GM23338 (cell line): ENCODE measurements around the gene DPH7. TPM values are rescaled to one million over a fixed set of nuclear protein-coding genes. Genes with fewer than 3 reads are reported as not detected.
"Not testable (repeated sequence)": the region's sequence is repeated elsewhere in the genome, so short reads cannot be mapped to it uniquely, and the experiment has no call there.

Experiments used
- ATAC-seq: fragments of 200-7000 bp; cut with Tn5 transposase; 3 replicates; pipeline ENCODE4 v1.9.1; 2020
- DNase-seq: peaks from one replicate; pipeline ENCODE4 v3.0.0-alpha.2; 2015; ENCODE audit warnings: low spot score
- H2AFZ ChIP-seq: fragments of 200-600 bp; sonication (generic); 2 replicates; pipeline ENCODE4 v1.8.0; 2016; ENCODE audit warnings: antibody characterized with exemption, mild to moderate bottlenecking, moderate library complexity
- H3F3A ChIP-seq: fragments of 200-600 bp; sonication (generic); replicated peaks from 2 replicates; pipeline ENCODE4 v1.8.0; 2017; ENCODE audit warnings: antibody characterized with exemption, mixed run types, low read depth
- H3K27ac ChIP-seq: fragments of 200-600 bp; sonication (generic); 2 replicates; pipeline ENCODE4 v1.6.1; 2016; ENCODE audit warnings: low read depth
- H3K27me3 ChIP-seq: fragments of 200-600 bp; sonication (generic); 2 replicates; pipeline ENCODE4 v1.8.0; 2016; ENCODE audit warnings: mild to moderate bottlenecking, mixed run types, moderate library complexity; ENCODE audit not compliant: insufficient read depth
- H3K36me3 ChIP-seq: fragments of 200-600 bp; sonication (generic); 2 replicates; pipeline ENCODE4 v1.8.0; 2016; ENCODE audit warnings: mild to moderate bottlenecking; ENCODE audit not compliant: insufficient read depth
- H3K4me1 ChIP-seq: fragments of 200-600 bp; sonication (generic); 2 replicates; pipeline ENCODE4 v1.8.0; 2016; ENCODE audit warnings: mild to moderate bottlenecking, moderate library complexity; ENCODE audit not compliant: insufficient read depth
- H3K4me2 ChIP-seq: fragments of 200-600 bp; sonication (generic); 2 replicates; pipeline ENCODE4 v1.7.1; 2017; ENCODE audit warnings: mixed run types
- H3K4me3 ChIP-seq: fragments of 200-600 bp; sonication (generic); 2 replicates; pipeline ENCODE4 v1.6.1; 2016; ENCODE audit warnings: mixed run types
- H3K79me2 ChIP-seq: fragments of 200-600 bp; sonication (generic); replicated peaks from 2 replicates; pipeline ENCODE4 v1.8.0; 2017; ENCODE audit warnings: mild to moderate bottlenecking; ENCODE audit not compliant: insufficient read depth
- H3K9me2 ChIP-seq: fragments of 200-600 bp; sonication (generic); 2 replicates; pipeline ENCODE4 v1.8.0; 2017; ENCODE audit not compliant: insufficient read depth
- H4K20me1 ChIP-seq: fragments of 200-600 bp; sonication (generic); replicated peaks from 2 replicates; pipeline ENCODE4 v1.8.0; 2017; ENCODE audit warnings: mild to moderate bottlenecking; ENCODE audit not compliant: insufficient read depth
- H3K27ac Mint-ChIP-seq: 2 replicates; pipeline ENCODE4 v1.8.0; 2020; ENCODE audit warnings: inconsistent platforms, mild to moderate bottlenecking, moderate library complexity, mixed read lengths
- H3K27me3 Mint-ChIP-seq: 3 replicates; pipeline ENCODE4 v1.8.0; 2022; ENCODE audit warnings: low read depth, mild to moderate bottlenecking, moderate library complexity, mixed read lengths, inconsistent platforms; ENCODE audit not compliant: insufficient read depth, poor library complexity
- H3K36me3 Mint-ChIP-seq: 3 replicates; pipeline ENCODE4 v1.8.0; 2021; ENCODE audit warnings: low read depth, mild to moderate bottlenecking, inconsistent platforms, moderate library complexity, mixed read lengths
- H3K4me1 Mint-ChIP-seq: 3 replicates; pipeline ENCODE4 v1.8.0; 2020; ENCODE audit warnings: mild to moderate bottlenecking, inconsistent platforms, mixed read lengths
- H3K4me3 Mint-ChIP-seq: 3 replicates; pipeline ENCODE4 v1.8.0; 2021; ENCODE audit warnings: moderate library complexity, mild to moderate bottlenecking, inconsistent platforms, mixed read lengths
- H3K9me3 Mint-ChIP-seq: 3 replicates; pipeline ENCODE4 v1.8.0; 2020; ENCODE audit warnings: moderate library complexity, mild to moderate bottlenecking, inconsistent platforms, mixed read lengths
- CREB1 ChIP-seq: fragments of 250-450 bp; sonication (Bioruptor Pico); IDR thresholded peaks from 2 replicates; pipeline ENCODE4 v1.5.0; 2020; ENCODE audit warnings: low read depth, mild to moderate bottlenecking, moderate library complexity
- ETS1 ChIP-seq: IDR thresholded peaks from 2 replicates; pipeline ENCODE4 v1.6.1; 2016; ENCODE audit warnings: antibody characterized with exemption
- EZH2 ChIP-seq: fragments of 200-600 bp; sonication (generic); IDR thresholded peaks from one replicate; pipeline ENCODE4 v1.8.0; 2017; ENCODE audit warnings: antibody characterized with exemption, mild to moderate bottlenecking, low read depth; ENCODE audit not compliant: unreplicated experiment
- EZH2phosphoT487 ChIP-seq: fragments of 200-600 bp; sonication (generic); IDR thresholded peaks from one replicate; pipeline ENCODE4 v1.8.1; 2018; ENCODE audit warnings: antibody characterized with exemption; ENCODE audit not compliant: unreplicated experiment
- NANOG ChIP-seq: IDR thresholded peaks from 2 replicates; pipeline ENCODE4 v1.6.1; 2016; ENCODE audit warnings: antibody characterized with exemption, borderline replicate concordance
- polyA plus RNA-seq: library from polyadenylated mRNA; unstranded; fragments of >200 nt; fragmentation: Nextera tagmentation; extraction: Ambion mirVana; gene quantifications from 2 replicates; pipeline ENCODE4 v1.2.1, GENCODE V29; 2016
- total RNA-seq: library from RNA; depleted of rRNA; stranded (reverse); fragments of >200 nt; shearing (Covaris generic); gene quantifications from 2 replicates; pipeline ENCODE4 v1.2.3, GENCODE V29; 2014
- TF ChIP-seq, protein P1 (sequence below), 2 experiments: fragments of 200-600 bp in 1 of 2; sonication (generic) in 1 of 2; conservative IDR thresholded peaks; 2 replicates each; pipeline versions ENCODE4 v1.5.1 to v1.6.1; 2016 to 2017; ENCODE audit warnings: antibody characterized with exemption in 2 of 2, low read depth in 2 of 2, mild to moderate bottlenecking in 2 of 2, moderate library complexity in 1 of 2
- TF ChIP-seq, protein P2 (sequence below): IDR thresholded peaks from one replicate; pipeline ENCODE4 v1.6.1; 2018; ENCODE audit warnings: antibody characterized with exemption; ENCODE audit not compliant: unreplicated experiment

The DPH7 gene
- total and polyA plus RNA-seq, 2 experiments from 2014 or later: 44.5 to 68.8 TPM

- TF ChIP-seq NANOG (no peak), CREB1 (CRISPR knock-in tag) (no peak), ETS1 (no peak), EZH2phosphoT487 (no peak)
- H3K4me1 ChIP-seq: peaks cover 7% of the 10 kb centered on the region
- Mint-ChIP-seq H3K9me3 (no peaks in the 10 kb centered on the region; the same call in 2 of the 3 replicates), H3K4me1 (peaks cover 25% of the 10 kb centered on the region), H3K4me3 (no peak overlapping the region), H3K27ac (no peak overlapping the region; the same call in 1 of the 2 replicates), H3K27me3 (peaks cover 7% of the 10 kb centered on the region), H3K36me3 (peaks cover 24% of the 10 kb centered on the region)
- DNase-seq (no peak), ATAC-seq (no peak)
- peaks cover 32% of the 10 kb centered on the region for H4K20me1 ChIP-seq
- no peak overlapping the region for H3K4me3 ChIP-seq
- 0 out of 2 replicates have a peak overlapping the region, but pooled peaks have one; percentile 29 for H3K27ac ChIP-seq
- H3K36me3 ChIP-seq: no peaks in the 10 kb centered on the region
- no peak overlapping the region for H3K4me2 ChIP-seq
- H3F3A ChIP-seq: peaks cover 12% of the 10 kb centered on the region; the same call in 1 of the 2 replicates
- no peak overlapping the region for H2AFZ ChIP-seq
- no peaks in the 10 kb centered on the region for H3K9me2 ChIP-seq
- peaks cover 100% of the 10 kb centered on the region for H3K79me2 ChIP-seq
- no peaks in the 10 kb centered on the region for H3K27me3 ChIP-seq
These were observed 47.7 kb upstream of the DPH7 start for GRCh38 chr9:137626464-137626863.

- H3K4me2 ChIP-seq, ATAC-seq, H3K4me3 ChIP-seq, H3K36me3 ChIP-seq, DNase-seq, H3K27me3 ChIP-seq, H3K27ac Mint-ChIP-seq, H3K9me3 Mint-ChIP-seq, H3K4me3 Mint-ChIP-seq, H3K9me2 ChIP-seq, H2AFZ ChIP-seq: not testable (repeated sequence)
- Mint-ChIP-seq H3K4me1 (peaks cover 38% of the 10 kb centered on the region), H3K36me3 (peaks cover 49% of the 10 kb centered on the region), H3K27me3 (peaks cover 15% of the 10 kb centered on the region)
- Histone ChIP-seq H3K79me2 (peaks cover 87% of the 10 kb centered on the region), H3K4me1 (peaks cover 22% of the 10 kb centered on the region), H3F3A (peaks cover 34% of the 10 kb centered on the region), H3K27ac (peak overlapping the region; percentile 32; the same call in 1 of the 2 replicates), H4K20me1 (peaks cover 37% of the 10 kb centered on the region)
These were observed 43.5 kb upstream of the DPH7 start for GRCh38 chr9:137622211-137622610.

- peak overlapping the region; percentile 96; the same call in 1 of the 2 replicates for H3K4me2 ChIP-seq
- no peaks in the 10 kb centered on the region for H3K27me3 ChIP-seq
- H3K27ac ChIP-seq: 0 out of 2 replicates have a peak overlapping the region, but pooled peaks have one; percentile 39
- Mint-ChIP-seq H3K4me3 (peak overlapping the region; percentile 93; the same call in 2 of the 3 replicates), H3K27me3 (peaks cover 15% of the 10 kb centered on the region), H3K36me3 (peaks cover 53% of the 10 kb centered on the region), H3K27ac (no peak overlapping the region), H3K4me1 (peaks cover 36% of the 10 kb centered on the region), H3K9me3 (no peaks in the 10 kb centered on the region; the same call in 1 of the 3 replicates)
- DNase-seq (peak; percentile 48), ATAC-seq (no peak)
- no peaks in the 10 kb centered on the region for H3K9me2 ChIP-seq
- peaks cover 25% of the 10 kb centered on the region for H3K4me1 ChIP-seq
- no peak overlapping the region for H2AFZ ChIP-seq
- peaks cover 84% of the 10 kb centered on the region for H3K79me2 ChIP-seq
- TF ChIP-seq EZH2: no peak
- TF ChIP-seq, protein P1, sequence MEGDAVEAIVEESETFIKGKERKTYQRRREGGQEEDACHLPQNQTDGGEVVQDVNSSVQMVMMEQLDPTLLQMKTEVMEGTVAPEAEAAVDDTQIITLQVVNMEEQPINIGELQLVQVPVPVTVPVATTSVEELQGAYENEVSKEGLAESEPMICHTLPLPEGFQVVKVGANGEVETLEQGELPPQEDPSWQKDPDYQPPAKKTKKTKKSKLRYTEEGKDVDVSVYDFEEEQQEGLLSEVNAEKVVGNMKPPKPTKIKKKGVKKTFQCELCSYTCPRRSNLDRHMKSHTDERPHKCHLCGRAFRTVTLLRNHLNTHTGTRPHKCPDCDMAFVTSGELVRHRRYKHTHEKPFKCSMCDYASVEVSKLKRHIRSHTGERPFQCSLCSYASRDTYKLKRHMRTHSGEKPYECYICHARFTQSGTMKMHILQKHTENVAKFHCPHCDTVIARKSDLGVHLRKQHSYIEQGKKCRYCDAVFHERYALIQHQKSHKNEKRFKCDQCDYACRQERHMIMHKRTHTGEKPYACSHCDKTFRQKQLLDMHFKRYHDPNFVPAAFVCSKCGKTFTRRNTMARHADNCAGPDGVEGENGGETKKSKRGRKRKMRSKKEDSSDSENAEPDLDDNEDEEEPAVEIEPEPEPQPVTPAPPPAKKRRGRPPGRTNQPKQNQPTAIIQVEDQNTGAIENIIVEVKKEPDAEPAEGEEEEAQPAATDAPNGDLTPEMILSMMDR (conservative IDR thresholded peaks at IDR 0.05; ENCODE audit: low read depth in 2 of 2): peak in 1 of 2 experiments; percentile 46; a peak in 2 of 4 replicates
- TF ChIP-seq, protein P2, sequence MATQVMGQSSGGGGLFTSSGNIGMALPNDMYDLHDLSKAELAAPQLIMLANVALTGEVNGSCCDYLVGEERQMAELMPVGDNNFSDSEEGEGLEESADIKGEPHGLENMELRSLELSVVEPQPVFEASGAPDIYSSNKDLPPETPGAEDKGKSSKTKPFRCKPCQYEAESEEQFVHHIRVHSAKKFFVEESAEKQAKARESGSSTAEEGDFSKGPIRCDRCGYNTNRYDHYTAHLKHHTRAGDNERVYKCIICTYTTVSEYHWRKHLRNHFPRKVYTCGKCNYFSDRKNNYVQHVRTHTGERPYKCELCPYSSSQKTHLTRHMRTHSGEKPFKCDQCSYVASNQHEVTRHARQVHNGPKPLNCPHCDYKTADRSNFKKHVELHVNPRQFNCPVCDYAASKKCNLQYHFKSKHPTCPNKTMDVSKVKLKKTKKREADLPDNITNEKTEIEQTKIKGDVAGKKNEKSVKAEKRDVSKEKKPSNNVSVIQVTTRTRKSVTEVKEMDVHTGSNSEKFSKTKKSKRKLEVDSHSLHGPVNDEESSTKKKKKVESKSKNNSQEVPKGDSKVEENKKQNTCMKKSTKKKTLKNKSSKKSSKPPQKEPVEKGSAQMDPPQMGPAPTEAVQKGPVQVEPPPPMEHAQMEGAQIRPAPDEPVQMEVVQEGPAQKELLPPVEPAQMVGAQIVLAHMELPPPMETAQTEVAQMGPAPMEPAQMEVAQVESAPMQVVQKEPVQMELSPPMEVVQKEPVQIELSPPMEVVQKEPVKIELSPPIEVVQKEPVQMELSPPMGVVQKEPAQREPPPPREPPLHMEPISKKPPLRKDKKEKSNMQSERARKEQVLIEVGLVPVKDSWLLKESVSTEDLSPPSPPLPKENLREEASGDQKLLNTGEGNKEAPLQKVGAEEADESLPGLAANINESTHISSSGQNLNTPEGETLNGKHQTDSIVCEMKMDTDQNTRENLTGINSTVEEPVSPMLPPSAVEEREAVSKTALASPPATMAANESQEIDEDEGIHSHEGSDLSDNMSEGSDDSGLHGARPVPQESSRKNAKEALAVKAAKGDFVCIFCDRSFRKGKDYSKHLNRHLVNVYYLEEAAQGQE: no peak
- H3F3A ChIP-seq: peaks cover 34% of the 10 kb centered on the region
- no peak overlapping the region for H3K4me3 ChIP-seq
- no peaks in the 10 kb centered on the region for H3K36me3 ChIP-seq
- peaks cover 43% of the 10 kb centered on the region for H4K20me1 ChIP-seq
These were observed 42.5 kb upstream of the DPH7 start for GRCh38 chr9:137621131-137621757.
